ENCODE data around the gene ATP6V1F. TPM values are rescaled to one million over a fixed set of nuclear protein-coding genes. Genes with fewer than 3 reads are reported as not detected.

ATP6V1F gene, protein sequence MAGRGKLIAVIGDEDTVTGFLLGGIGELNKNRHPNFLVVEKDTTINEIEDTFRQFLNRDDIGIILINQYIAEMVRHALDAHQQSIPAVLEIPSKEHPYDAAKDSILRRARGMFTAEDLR
- 120 TPM for total RNA-seq

DNA sequence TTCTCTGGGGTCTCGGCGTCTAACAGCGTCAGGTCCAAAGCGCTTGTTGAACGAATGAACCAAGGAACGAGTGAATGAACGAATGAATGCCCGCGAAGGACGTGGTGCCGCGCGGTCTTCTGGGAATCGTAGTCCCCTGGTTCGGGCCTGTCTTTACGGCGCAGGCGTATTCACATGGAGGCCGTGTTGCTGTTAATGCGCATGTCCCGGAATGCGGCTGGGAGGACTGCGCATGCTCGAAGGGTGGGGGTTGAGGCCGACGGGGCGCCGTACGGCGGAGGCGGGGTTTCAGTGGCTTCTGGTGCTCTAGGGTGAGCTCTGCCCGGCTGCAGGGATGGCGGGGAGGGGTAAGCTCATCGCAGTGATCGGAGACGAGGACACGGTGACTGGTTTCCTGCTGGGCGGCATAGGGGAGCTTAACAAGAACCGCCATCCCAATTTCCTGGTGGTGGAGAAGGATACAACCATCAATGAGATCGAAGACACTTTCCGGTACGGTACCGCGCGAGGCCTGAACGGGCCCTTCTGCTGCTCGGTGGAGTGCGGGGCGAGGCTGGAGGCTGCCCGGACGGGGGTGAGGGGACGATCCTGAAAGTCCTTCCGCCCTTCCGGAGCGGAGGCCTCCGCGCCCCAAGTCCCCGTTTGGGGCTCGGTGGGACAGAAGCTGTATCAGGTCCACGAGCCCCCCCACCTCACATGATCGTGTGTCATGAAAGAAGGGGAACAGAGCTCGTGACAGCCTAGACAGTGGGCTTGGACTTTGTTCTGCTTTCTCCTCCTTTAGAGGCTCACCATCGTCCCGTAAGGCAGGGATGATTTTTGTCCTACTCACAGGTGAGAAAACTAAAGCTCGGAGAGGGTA lies at the start of gene ATP6V1F:
Gene ATP6V1F (plus strand): TSS at position 286 of the 862 bp plus-strand sequence. CDS start 49 bp downstream, at position 335.

DNA sequence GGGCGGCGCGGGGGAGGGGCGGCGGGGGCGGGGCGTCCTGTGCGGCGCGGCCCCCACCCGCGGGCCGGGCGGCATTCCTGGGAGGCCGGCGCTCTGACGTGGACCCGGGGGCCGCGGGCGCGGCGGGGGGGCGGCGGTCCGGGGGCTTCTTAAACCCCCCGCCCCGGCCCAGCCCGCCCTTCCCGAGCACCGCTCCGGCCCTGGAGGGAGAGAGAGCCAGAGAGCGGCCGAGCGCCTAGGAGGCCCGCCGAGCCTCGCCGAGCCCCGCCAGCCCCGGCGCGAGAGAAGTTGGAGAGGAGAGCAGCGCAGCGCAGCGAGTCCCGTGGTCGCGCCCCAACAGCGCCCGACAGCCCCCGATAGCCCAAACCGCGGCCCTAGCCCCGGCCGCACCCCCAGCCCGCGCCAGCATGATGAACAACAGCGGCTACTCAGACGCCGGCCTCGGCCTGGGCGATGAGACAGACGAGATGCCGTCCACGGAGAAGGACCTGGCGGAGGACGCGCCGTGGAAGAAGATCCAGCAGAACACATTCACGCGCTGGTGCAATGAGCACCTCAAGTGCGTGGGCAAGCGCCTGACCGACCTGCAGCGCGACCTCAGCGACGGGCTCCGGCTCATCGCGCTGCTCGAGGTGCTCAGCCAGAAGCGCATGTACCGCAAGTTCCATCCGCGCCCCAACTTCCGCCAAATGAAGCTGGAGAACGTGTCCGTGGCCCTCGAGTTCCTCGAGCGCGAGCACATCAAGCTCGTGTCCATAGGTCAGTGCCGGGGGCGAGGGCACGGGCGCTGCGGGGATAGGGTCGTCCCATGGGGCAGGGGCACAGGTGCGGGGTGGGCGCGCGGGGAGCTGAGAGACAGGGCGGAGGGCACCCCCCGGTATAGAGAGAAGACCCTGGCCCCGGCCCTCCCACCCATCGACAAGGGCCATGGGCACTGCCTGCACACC lies 32.2 kb upstream of the ATP6V1F start, which contains the start of gene FLNC:
Gene FLNC (plus strand): TSS at position 176 of the 947 bp plus-strand sequence. CDS start 232 bp downstream, at position 408.

DNA sequence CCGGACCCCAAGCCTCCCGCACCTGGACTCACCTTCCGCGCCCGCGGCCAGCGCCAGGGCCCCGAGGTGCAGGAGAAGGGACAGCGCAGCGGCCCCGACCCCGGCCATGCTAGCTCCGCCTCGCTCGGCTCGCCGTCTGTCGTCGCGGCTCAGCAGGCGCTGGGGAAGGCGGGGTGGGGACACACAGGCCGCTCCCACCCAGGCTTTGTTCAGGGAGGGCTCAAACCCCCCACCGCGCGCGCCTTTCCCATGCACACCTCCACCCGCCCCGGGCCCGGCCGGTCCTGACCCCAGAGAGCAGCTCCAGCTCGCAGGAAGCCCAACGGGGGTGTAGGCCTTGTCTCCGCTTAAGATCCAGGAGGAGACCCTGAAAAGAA lies 47.9 kb downstream of the ATP6V1F start, which contains the start of gene KCP:
Gene KCP (minus strand): TSS at position 141 of the 377 bp plus-strand sequence. CDS start 33 bp downstream, at position 108.

Other genes starting within 250 kb of the ATP6V1F start
- gene GARIN1A, start 190.6 kb upstream of the ATP6V1F start, total RNA-seq: 0.82 TPM
- 80.8 TPM for gene CALU, start 123.5 kb upstream of the ATP6V1F start, total RNA-seq
- gene OPN1SW, start 87.1 kb upstream of the ATP6V1F start, total RNA-seq: not detected
- gene CCDC136, start 70.9 kb upstream of the ATP6V1F start, total RNA-seq: 13.8 TPM
- gene FLNC, start 32.5 kb upstream of the ATP6V1F start, total RNA-seq: 190 TPM
- gene KCP, start 47.9 kb downstream of the ATP6V1F start, total RNA-seq: 16.2 TPM
- gene IRF5, start 75.1 kb downstream of the ATP6V1F start, total RNA-seq: 9.4 TPM
- 51.3 TPM for gene TNPO3, start 192.3 kb downstream of the ATP6V1F start, total RNA-seq

All from metanephros (tissue), 1 donor.